ENCODE data around the gene SMCHD1. TPM values are rescaled to one million over a fixed set of nuclear protein-coding genes. Genes with fewer than 3 reads are reported as not detected.
A peak's percentile ranks its signal among the peaks of the same experiment; 100 is the strongest.

Gene SMCHD1
- total and polyA plus RNA-seq, 2 experiments from 2014 or later = 18.9 to 54.2 TPM

GRCh38 chr18:2716394-2717326 is 61.1 kb downstream of the SMCHD1 start:
- no peaks in the 10 kb centered on the region for H3K4me1 ChIP-seq (ENCODE audit: low read depth)
- TF ChIP-seq CTCF (IDR thresholded peaks at IDR 0.05; ENCODE audit: low read depth, low read length) = no peak
- DNase-seq (ENCODE audit: low read depth in 1 of 2, low spot score in 1 of 2) = no peak
- peak overlapping the region; percentile 33 for H3K27ac ChIP-seq
- peaks cover 26% of the 10 kb centered on the region for H3K36me3 ChIP-seq
- no peak overlapping the region for H3K4me3 ChIP-seq
- H3K9me3 ChIP-seq (ENCODE audit: low read depth) = no peaks in the 10 kb centered on the region
- no peaks in the 10 kb centered on the region for H3K27me3 ChIP-seq

- Histone ChIP-seq H3K4me1 (ENCODE audit: low read depth) (no peaks in the 10 kb centered on the region), H3K27ac (no peak overlapping the region), H3K9me3 (ENCODE audit: low read depth) (no peaks in the 10 kb centered on the region), H3K36me3 (peaks cover 27% of the 10 kb centered on the region), H3K27me3 (no peaks in the 10 kb centered on the region), H3K4me3 (no peak overlapping the region)
- TF ChIP-seq CTCF (IDR thresholded peaks at IDR 0.05; ENCODE audit: low read depth, low read length) = no peak
- no peak for DNase-seq (ENCODE audit: low read depth in 1 of 2, low spot score in 1 of 2)
Observed at GRCh38 chr18:2717407-2717806, 61.9 kb downstream of the SMCHD1 start.

- Histone ChIP-seq H3K27me3 (no peaks in the 10 kb centered on the region), H3K4me1 (ENCODE audit: low read depth) (peaks cover 10% of the 10 kb centered on the region), H3K27ac (no peak overlapping the region), H3K4me3 (no peak overlapping the region), H3K36me3 (peaks cover 23% of the 10 kb centered on the region), H3K9me3 (ENCODE audit: low read depth) (no peaks in the 10 kb centered on the region)
- DNase-seq (ENCODE audit: low read depth in 1 of 2, low spot score in 1 of 2) = no peak
- no peak for TF ChIP-seq CTCF (IDR thresholded peaks at IDR 0.05; ENCODE audit: low read depth, low read length)
Observed at GRCh38 chr18:2719040-2719439, 63.5 kb downstream of the SMCHD1 start.

GRCh38 chr18:2723207-2723606 is 67.7 kb downstream of the SMCHD1 start:
- DNase-seq (ENCODE audit: low read depth in 1 of 2, low spot score in 1 of 2) = peak in 1 of 2 donors; percentile 0
- no peak overlapping the region for H3K4me3 ChIP-seq
- peak overlapping the region; percentile 69 for H3K27ac ChIP-seq
- H3K9me3 ChIP-seq (ENCODE audit: low read depth) = no peaks in the 10 kb centered on the region
- no peaks in the 10 kb centered on the region for H3K27me3 ChIP-seq
- H3K4me1 ChIP-seq (ENCODE audit: low read depth) = peaks cover 22% of the 10 kb centered on the region
- TF ChIP-seq CTCF (IDR thresholded peaks at IDR 0.05; ENCODE audit: low read depth, low read length) = no peak
- peaks cover 30% of the 10 kb centered on the region for H3K36me3 ChIP-seq

- Histone ChIP-seq H3K9me3 (ENCODE audit: low read depth) (no peaks in the 10 kb centered on the region), H3K4me3 (no peak overlapping the region), H3K27ac (no peak overlapping the region), H3K27me3 (no peaks in the 10 kb centered on the region), H3K4me1 (ENCODE audit: low read depth) (peaks cover 11% of the 10 kb centered on the region), H3K36me3 (peaks cover 70% of the 10 kb centered on the region)
- no peak for TF ChIP-seq CTCF (IDR thresholded peaks at IDR 0.05; ENCODE audit: low read depth, low read length)
- DNase-seq (ENCODE audit: low read depth in 1 of 2, low spot score in 1 of 2) = no peak
Observed at GRCh38 chr18:2729757-2730156, 74.2 kb downstream of the SMCHD1 start.

Measured in cardiac muscle cell (in vitro differentiated cells and primary cell).